Stomach (tissue), 4 donors: ENCODE results near the gene CNTF.

Experiments used
- CTCF ChIP-seq, 7 experiments: fragments of 450-650 bp in 4 of 7; fragments of 200-600 bp in 3 of 7; sonication (generic) in 3 of 7; IDR thresholded peaks; one replicate each; pipeline ENCODE4 v1.5.1; 2016 to 2019; ENCODE audit warnings: antibody characterized with exemption in 7 of 7, control low read depth in 2 of 7, mild to moderate bottlenecking in 1 of 7
- POLR2A ChIP-seq, 4 donors: fragments of 450-650 bp; IDR thresholded peaks; one replicate each; pipeline ENCODE4 v1.6.1; 2016; ENCODE audit warnings: antibody characterized with exemption in 4 of 4, control low read depth in 2 of 4, mild to moderate bottlenecking in 1 of 4, moderate library complexity in 1 of 4
- POLR2AphosphoS5 ChIP-seq, 3 donors: sonication (generic); formaldehyde crosslinking; IDR thresholded peaks; one replicate each; pipeline ENCODE4 v1.6.1; 2016; ENCODE audit warnings: antibody characterized with exemption in 3 of 3

GRCh38 chr11:58594826-58595225, 27.6 kb upstream of the CNTF start:
- TF ChIP-seq POLR2A (IDR thresholded peaks at IDR 0.05) (no peak), CTCF (IDR thresholded peaks at IDR 0.05) (no peak), POLR2AphosphoS5 (IDR thresholded peaks at IDR 0.05) (no peak)
